SU-DHL-6 (cell line): ENCODE results near the gene DLX1.

Source experiments
- CTCF ChIP-seq: fragments of 200-600 bp; sonication (generic); IDR thresholded peaks from one replicate; pipeline ENCODE4 v1.5.1; 2017; ENCODE audit warnings: antibody characterized with exemption, mild to moderate bottlenecking, low read length, moderate library complexity; ENCODE audit not compliant: insufficient read depth, poor library complexity, severe bottlenecking
- EZH2phosphoT487 ChIP-seq: fragments of 200-600 bp; sonication (generic), shearing (Covaris generic); conservative IDR thresholded peaks from 2 replicates; pipeline ENCODE4 v1.6.1; 2018; ENCODE audit warnings: mild to moderate bottlenecking, antibody characterized with exemption, low read length, moderate library complexity, mixed read lengths

- no peak for TF ChIP-seq CTCF
- TF ChIP-seq EZH2phosphoT487: no peak
Observed at GRCh38 chr2:172066394-172066886, 18.9 kb upstream of the DLX1 start.
